H1 (cell line): ENCODE measurements around the gene UNC5B.

Source experiments
- POLR2A ChIP-seq, 2 experiments: IDR thresholded peaks; 1 replicate in 1 of 2; 2 replicates in 1 of 2; pipeline ENCODE4 v1.6.1; 2011; ENCODE audit warnings: low read depth in 2 of 2, low read length in 2 of 2, mild to moderate bottlenecking in 2 of 2; ENCODE audit errors: control extremely low read depth in 1 of 2
- POLR2AphosphoS5 ChIP-seq: IDR thresholded peaks from 2 replicates; pipeline ENCODE4 v1.6.1; 2011; ENCODE audit warnings: low read depth, low read length
- RAD21 ChIP-seq, 2 experiments: IDR thresholded peaks in 1 of 2; conservative IDR thresholded peaks in 1 of 2; 2 replicates each; pipeline ENCODE4 v1.6.1; 2011; ENCODE audit warnings: low read depth in 2 of 2, low read length in 2 of 2, improper control_type of control experiment in 1 of 2, inconsistent platforms in 1 of 2, mild to moderate bottlenecking in 1 of 2, moderate library complexity in 1 of 2
- SIX5 ChIP-seq: IDR thresholded peaks from 2 replicates; pipeline ENCODE4 v1.6.1; 2011; ENCODE audit warnings: mild to moderate bottlenecking, low read depth, low read length
- ZNF274 ChIP-seq: IDR thresholded peaks from 2 replicates; pipeline ENCODE4 v1.7.0; 2012; ENCODE audit warnings: low read length, borderline replicate concordance; ENCODE audit errors: extremely low read depth
- TF ChIP-seq, protein P1 (sequence below), 3 experiments: IDR thresholded peaks; 1 replicate in 2 of 3; 2 replicates in 1 of 3; pipeline versions ENCODE4 v1.5.1 to v1.6.1; 2011; ENCODE audit warnings: low read length in 3 of 3, mild to moderate bottlenecking in 3 of 3, inconsistent platforms in 2 of 3, low read depth in 1 of 3, moderate library complexity in 1 of 3; ENCODE audit not compliant: insufficient read depth in 1 of 3; ENCODE audit errors: control extremely low read depth in 1 of 3
- TF ChIP-seq, protein P2 (sequence below): IDR thresholded peaks from 2 replicates; pipeline ENCODE4 v1.6.1; 2011; ENCODE audit warnings: low read depth, mild to moderate bottlenecking, low read length; ENCODE audit not compliant: insufficient read depth
- TF ChIP-seq, protein P3 (sequence below): IDR thresholded peaks from 2 replicates; pipeline ENCODE4 v1.6.1; 2012; ENCODE audit warnings: low read length, inconsistent platforms

DNA sequence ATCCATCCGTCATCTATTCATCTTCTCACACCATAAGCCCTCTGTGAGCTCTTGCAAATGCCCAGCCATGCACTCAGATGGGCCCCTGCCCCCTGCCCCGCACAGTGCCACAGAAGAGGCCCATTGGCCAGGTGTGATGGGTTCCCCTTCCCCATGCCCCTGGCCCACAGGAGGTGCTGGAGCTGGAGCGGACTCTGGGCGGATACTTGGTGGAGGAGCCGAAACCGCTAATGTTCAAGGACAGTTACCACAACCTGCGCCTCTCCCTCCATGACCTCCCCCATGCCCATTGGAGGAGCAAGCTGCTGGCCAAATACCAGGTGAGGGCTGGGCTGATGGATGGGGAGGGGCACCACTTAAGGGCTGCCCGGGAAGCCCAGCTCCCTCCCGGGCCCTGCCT is 83.3 kb downstream of the UNC5B start:
- no peak for TF ChIP-seq ZNF274
- TF ChIP-seq, protein P1, sequence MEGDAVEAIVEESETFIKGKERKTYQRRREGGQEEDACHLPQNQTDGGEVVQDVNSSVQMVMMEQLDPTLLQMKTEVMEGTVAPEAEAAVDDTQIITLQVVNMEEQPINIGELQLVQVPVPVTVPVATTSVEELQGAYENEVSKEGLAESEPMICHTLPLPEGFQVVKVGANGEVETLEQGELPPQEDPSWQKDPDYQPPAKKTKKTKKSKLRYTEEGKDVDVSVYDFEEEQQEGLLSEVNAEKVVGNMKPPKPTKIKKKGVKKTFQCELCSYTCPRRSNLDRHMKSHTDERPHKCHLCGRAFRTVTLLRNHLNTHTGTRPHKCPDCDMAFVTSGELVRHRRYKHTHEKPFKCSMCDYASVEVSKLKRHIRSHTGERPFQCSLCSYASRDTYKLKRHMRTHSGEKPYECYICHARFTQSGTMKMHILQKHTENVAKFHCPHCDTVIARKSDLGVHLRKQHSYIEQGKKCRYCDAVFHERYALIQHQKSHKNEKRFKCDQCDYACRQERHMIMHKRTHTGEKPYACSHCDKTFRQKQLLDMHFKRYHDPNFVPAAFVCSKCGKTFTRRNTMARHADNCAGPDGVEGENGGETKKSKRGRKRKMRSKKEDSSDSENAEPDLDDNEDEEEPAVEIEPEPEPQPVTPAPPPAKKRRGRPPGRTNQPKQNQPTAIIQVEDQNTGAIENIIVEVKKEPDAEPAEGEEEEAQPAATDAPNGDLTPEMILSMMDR (IDR thresholded peaks at IDR 0.05; ENCODE audit: control extremely low read depth in 1 of 3, insufficient read depth in 1 of 3, low read depth in 1 of 3, low read length in 3 of 3) = no peak
- TF ChIP-seq, protein P2, sequence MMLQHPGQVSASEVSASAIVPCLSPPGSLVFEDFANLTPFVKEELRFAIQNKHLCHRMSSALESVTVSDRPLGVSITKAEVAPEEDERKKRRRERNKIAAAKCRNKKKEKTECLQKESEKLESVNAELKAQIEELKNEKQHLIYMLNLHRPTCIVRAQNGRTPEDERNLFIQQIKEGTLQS = no peak
- no peak for TF ChIP-seq POLR2AphosphoS5
- no peak for TF ChIP-seq POLR2A (IDR thresholded peaks at IDR 0.05; ENCODE audit: control extremely low read depth in 1 of 2, low read depth in 2 of 2, low read length in 2 of 2)
- no peak for TF ChIP-seq RAD21 (IDR thresholded peaks at IDR 0.05 in 1 of 2, conservative IDR thresholded peaks at IDR 0.05 in 1 of 2; ENCODE audit: low read depth in 2 of 2, low read length in 2 of 2)
- no peak for TF ChIP-seq SIX5
- TF ChIP-seq, protein P3, sequence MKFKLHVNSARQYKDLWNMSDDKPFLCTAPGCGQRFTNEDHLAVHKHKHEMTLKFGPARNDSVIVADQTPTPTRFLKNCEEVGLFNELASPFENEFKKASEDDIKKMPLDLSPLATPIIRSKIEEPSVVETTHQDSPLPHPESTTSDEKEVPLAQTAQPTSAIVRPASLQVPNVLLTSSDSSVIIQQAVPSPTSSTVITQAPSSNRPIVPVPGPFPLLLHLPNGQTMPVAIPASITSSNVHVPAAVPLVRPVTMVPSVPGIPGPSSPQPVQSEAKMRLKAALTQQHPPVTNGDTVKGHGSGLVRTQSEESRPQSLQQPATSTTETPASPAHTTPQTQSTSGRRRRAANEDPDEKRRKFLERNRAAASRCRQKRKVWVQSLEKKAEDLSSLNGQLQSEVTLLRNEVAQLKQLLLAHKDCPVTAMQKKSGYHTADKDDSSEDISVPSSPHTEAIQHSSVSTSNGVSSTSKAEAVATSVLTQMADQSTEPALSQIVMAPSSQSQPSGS = no peak
